ENCODE measurements around the gene NADK.

The NADK gene

DNA sequence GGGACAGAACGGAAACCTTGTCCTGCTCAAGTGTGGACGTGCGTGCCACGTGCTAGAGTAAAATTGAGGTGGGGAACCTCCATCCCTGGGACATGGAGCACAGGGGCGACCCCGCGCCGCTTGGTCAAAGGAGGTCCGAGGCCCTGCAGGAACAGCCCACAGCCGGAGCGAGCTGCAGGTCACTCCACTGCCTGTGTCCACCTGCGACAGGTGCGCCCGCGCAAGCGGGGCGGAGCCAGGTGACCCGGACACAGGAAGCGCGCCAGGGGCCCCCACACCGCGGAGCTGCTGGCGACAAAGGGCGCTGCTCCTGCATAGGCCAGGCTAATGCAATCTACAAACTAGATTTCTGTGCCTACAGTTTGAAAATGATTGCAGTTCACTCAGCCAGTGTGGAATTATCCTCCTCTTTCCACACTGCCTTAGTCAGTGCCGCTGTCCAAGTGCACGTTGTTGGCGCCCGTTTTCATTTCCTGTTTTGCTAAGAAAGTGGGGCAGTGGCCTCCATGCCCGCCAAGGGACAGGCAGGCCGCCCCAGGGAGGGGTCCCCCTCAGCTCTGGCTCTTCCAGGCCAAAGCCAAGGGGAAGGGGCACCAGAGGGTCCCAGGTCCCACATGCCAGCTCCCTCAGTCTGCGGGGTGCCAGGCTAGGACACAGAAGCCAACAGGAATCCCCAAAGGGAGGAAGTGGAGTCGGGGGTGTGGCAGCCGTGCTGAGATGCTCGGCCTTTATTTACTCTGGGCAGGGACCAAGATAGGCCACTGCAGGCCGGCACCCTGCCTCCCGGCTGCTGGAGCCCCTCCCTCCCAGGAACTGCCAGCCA, 4.3 kb upstream of the NADK start:
- H3K4me3 ChIP-seq (ENCODE audit: low read length in 2 of 2) = peak overlapping the region in 1 of 2 donors; percentile 40
- no CpG with 5 or more reads among the region's 36 CpGs for WGBS, 2 donors (ENCODE audit: extremely low coverage in 2 of 2, insufficient read length in 2 of 2, insufficient replicate concordance in 1 of 2)
- no peak overlapping the region for H3K27ac ChIP-seq (replicated peaks; ENCODE audit: low read length)

DNA sequence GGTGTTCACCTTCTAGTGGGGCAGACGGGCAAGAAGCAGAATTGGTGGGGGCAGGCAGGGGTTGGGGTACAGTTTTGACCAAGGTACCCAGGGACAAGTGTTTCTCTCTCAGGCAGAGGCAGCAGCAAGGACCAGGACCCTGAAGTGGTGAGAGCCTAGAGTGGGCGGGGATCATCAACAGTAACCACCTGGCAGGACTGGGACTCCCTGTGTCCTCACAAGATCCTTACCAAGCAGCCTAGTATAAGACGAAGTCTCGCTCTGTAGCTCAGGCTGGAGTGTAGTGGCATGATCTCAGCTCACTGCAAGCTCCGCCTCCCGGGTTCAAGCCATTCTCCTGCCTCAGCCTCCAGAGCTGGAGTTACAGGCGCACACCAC, 3.2 kb upstream of the NADK start:
- Histone ChIP-seq H2BK12ac (ENCODE audit: low read length) (no peak overlapping the region), H3K18ac (ENCODE audit: low read length) (no peak overlapping the region), H2AK5ac (ENCODE audit: low read depth, low read length) (no peak overlapping the region), H2BK5ac (ENCODE audit: low read length) (no peak overlapping the region), H3K27me3 (ENCODE audit: control insufficient read depth in 3 of 3, insufficient read depth in 3 of 3, low read depth in 1 of 3, low read length in 3 of 3) (peaks cover 0 to 10% (median 0%) of the 10 kb centered on the region in 3 experiments), H3K23ac (ENCODE audit: low read depth, low read length, poor library complexity) (peak overlapping the region; percentile 48), H2AFZ (ENCODE audit: low read length) (no peak overlapping the region), H2BK120ac (ENCODE audit: low read depth, low read length) (no peak overlapping the region), H2BK15ac (ENCODE audit: low read length) (no peak overlapping the region), H3K9ac (ENCODE audit: low read depth, low read length, poor library complexity) (peak overlapping the region; percentile 38), H3K4me3 (ENCODE audit: low read length in 2 of 2) (no peak overlapping the region), H3K27ac (replicated peaks; ENCODE audit: low read length) (no peak overlapping the region), H3K14ac (ENCODE audit: low read length) (no peak overlapping the region), H3K4me2 (ENCODE audit: insufficient read depth, low read length, poor library complexity, severe bottlenecking) (no peak overlapping the region), H3K4ac (ENCODE audit: low read length) (no peak overlapping the region), H3K4me1 (ENCODE audit: control insufficient read depth in 2 of 2, insufficient read depth in 1 of 2, low read depth in 1 of 2, low read length in 2 of 2) (peaks cover 18 to 19% of the 10 kb centered on the region in 2 donors), H4K91ac (ENCODE audit: low read depth, low read length, poor library complexity) (no peak overlapping the region), H3K9me3 (replicated peaks in 1 of 2; ENCODE audit: control insufficient read depth in 2 of 2, insufficient read depth in 1 of 2, low read depth in 1 of 2, low read length in 2 of 2) (no peaks in the 10 kb centered on the region), H3K79me1 (ENCODE audit: low read depth, low read length) (no peaks in the 10 kb centered on the region), H3K36me3 (replicated peaks in 1 of 2; ENCODE audit: control insufficient read depth in 2 of 2, insufficient read depth in 2 of 2, low read length in 2 of 2) (peaks cover 15 to 26% of the 10 kb centered on the region in 2 donors), H4K8ac (ENCODE audit: low read depth, low read length) (no peak overlapping the region)
- DNase-seq (ENCODE audit: low spot score) = no peak
- WGBS, 2 donors (ENCODE audit: extremely low coverage in 2 of 2, insufficient read length in 2 of 2, insufficient replicate concordance in 1 of 2) = no CpG with 5 or more reads among the region's 7 CpGs

More for the DNA sequence above, 4.3 kb upstream of the NADK start:
- peak overlapping the region; percentile 4 for H2AK5ac ChIP-seq (ENCODE audit: low read depth, low read length)
- H2BK5ac ChIP-seq (ENCODE audit: low read length) = no peak overlapping the region
- H3K23ac ChIP-seq (ENCODE audit: low read depth, low read length, poor library complexity) = peak overlapping the region; percentile 83
- H3K9ac ChIP-seq (ENCODE audit: low read depth, low read length, poor library complexity) = peak overlapping the region; percentile 5
- H3K79me1 ChIP-seq (ENCODE audit: low read depth, low read length) = no peaks in the 10 kb centered on the region
- peaks cover 24 to 37% of the 10 kb centered on the region in 2 donors for H3K36me3 ChIP-seq (replicated peaks in 1 of 2; ENCODE audit: control insufficient read depth in 2 of 2, insufficient read depth in 2 of 2, low read length in 2 of 2)
- peak overlapping the region; percentile 3 for H3K14ac ChIP-seq (ENCODE audit: low read length)
- H2AFZ ChIP-seq (ENCODE audit: low read length) = no peak overlapping the region
- no peak for DNase-seq (ENCODE audit: low spot score)
- no peaks in the 10 kb centered on the region for H3K9me3 ChIP-seq (replicated peaks in 1 of 2; ENCODE audit: control insufficient read depth in 2 of 2, insufficient read depth in 1 of 2, low read depth in 1 of 2, low read length in 2 of 2)
- no peak overlapping the region for H4K8ac ChIP-seq (ENCODE audit: low read depth, low read length)
- H3K18ac ChIP-seq (ENCODE audit: low read length) = no peak overlapping the region
- H2BK15ac ChIP-seq (ENCODE audit: low read length) = no peak overlapping the region
- peak overlapping the region; percentile 50 for H3K4me2 ChIP-seq (ENCODE audit: insufficient read depth, low read length, poor library complexity, severe bottlenecking)
- no peak overlapping the region for H2BK120ac ChIP-seq (ENCODE audit: low read depth, low read length)
- no peak overlapping the region for H3K4ac ChIP-seq (ENCODE audit: low read length)
- no peak overlapping the region for H2BK12ac ChIP-seq (ENCODE audit: low read length)
- H3K27me3 ChIP-seq (ENCODE audit: control insufficient read depth in 3 of 3, insufficient read depth in 3 of 3, low read depth in 1 of 3, low read length in 3 of 3) = peaks cover 0 to 10% (median 0%) of the 10 kb centered on the region in 3 experiments
- peaks cover 11 to 15% of the 10 kb centered on the region in 2 donors for H3K4me1 ChIP-seq (ENCODE audit: control insufficient read depth in 2 of 2, insufficient read depth in 1 of 2, low read depth in 1 of 2, low read length in 2 of 2)
- no peak overlapping the region for H4K91ac ChIP-seq (ENCODE audit: low read depth, low read length, poor library complexity)

DNA sequence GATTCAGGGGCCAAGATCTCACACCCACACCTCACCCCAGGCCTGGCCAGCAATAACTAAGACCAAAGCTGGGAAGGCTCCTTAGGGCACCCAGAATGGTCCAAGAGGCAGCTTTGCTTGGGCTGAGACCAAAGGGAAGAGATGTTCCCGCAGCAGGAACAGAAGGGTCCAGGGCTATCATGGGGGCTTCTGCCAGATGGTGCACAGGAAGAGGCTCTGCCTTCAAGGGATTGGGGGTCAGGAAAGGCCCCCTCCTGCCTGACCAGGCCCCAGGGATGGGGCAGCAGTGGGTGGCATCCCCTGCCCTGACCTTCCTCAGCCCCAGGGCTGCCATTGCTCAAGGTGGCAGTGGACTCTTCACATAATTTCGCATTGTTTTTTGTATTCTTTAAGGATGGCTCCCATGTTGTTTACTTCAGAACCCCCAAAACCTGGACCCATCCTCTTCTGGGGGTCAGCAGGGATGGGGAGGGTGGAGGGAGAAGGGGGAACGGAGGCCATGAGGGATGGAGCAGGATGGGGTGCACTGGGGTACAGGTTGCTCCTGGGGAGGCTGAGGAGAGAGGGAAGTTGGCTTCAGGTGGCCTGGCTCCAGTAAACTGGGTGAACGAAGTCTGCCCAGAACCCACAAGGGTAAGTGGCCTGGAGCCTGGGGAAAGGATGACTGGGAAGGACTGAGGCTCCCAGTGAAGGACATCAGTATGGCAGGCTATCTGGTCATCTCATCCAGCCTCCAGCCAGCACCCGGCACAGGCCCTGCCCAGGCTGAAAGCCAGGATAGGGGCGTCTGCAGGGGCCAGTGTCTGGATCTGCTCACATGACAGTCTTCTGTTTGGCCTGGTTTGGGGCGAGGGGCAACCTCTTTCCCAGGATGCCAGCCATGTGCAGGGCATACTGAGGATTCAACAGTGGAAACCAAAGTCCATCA, 2.6 kb upstream of the NADK start:
- Histone ChIP-seq H2AK5ac (ENCODE audit: low read depth, low read length) (peak overlapping the region; percentile 83), H2BK120ac (ENCODE audit: low read depth, low read length) (no peak overlapping the region), H3K4me1 (ENCODE audit: control insufficient read depth in 2 of 2, insufficient read depth in 1 of 2, low read depth in 1 of 2, low read length in 2 of 2) (peaks cover 19 to 20% of the 10 kb centered on the region in 2 donors), H3K18ac (ENCODE audit: low read length) (peak overlapping the region; percentile 33), H3K4ac (ENCODE audit: low read length) (no peak overlapping the region), H3K27me3 (ENCODE audit: control insufficient read depth in 3 of 3, insufficient read depth in 3 of 3, low read depth in 1 of 3, low read length in 3 of 3) (peaks cover 0 to 10% (median 0%) of the 10 kb centered on the region in 3 experiments), H3K79me1 (ENCODE audit: low read depth, low read length) (peaks cover 3% of the 10 kb centered on the region), H3K9me3 (replicated peaks in 1 of 2; ENCODE audit: control insufficient read depth in 2 of 2, insufficient read depth in 1 of 2, low read depth in 1 of 2, low read length in 2 of 2) (no peaks in the 10 kb centered on the region), H3K4me2 (ENCODE audit: insufficient read depth, low read length, poor library complexity, severe bottlenecking) (no peak overlapping the region), H2BK5ac (ENCODE audit: low read length) (peak overlapping the region; percentile 14), H2BK15ac (ENCODE audit: low read length) (no peak overlapping the region), H4K91ac (ENCODE audit: low read depth, low read length, poor library complexity) (no peak overlapping the region), H3K4me3 (ENCODE audit: low read length in 2 of 2) (no peak overlapping the region), H3K23ac (ENCODE audit: low read depth, low read length, poor library complexity) (peak overlapping the region; percentile 48), H3K14ac (ENCODE audit: low read length) (no peak overlapping the region), H3K9ac (ENCODE audit: low read depth, low read length, poor library complexity) (peak overlapping the region; percentile 38), H3K36me3 (replicated peaks in 1 of 2; ENCODE audit: control insufficient read depth in 2 of 2, insufficient read depth in 2 of 2, low read length in 2 of 2) (peaks cover 9 to 19% of the 10 kb centered on the region in 2 donors), H2BK12ac (ENCODE audit: low read length) (no peak overlapping the region), H3K27ac (replicated peaks; ENCODE audit: low read length) (no peak overlapping the region), H4K8ac (ENCODE audit: low read depth, low read length) (no peak overlapping the region), H2AFZ (ENCODE audit: low read length) (no peak overlapping the region)
- DNase-seq (ENCODE audit: low spot score) = no peak
- WGBS, 2 donors (ENCODE audit: extremely low coverage in 2 of 2, insufficient read length in 2 of 2, insufficient replicate concordance in 1 of 2) = no CpG with 5 or more reads among the region's 7 CpGs

Data from neuronal stem cell (in vitro differentiated cells).